Measurements from ENCODE around the gene CALHM2.

DNA sequence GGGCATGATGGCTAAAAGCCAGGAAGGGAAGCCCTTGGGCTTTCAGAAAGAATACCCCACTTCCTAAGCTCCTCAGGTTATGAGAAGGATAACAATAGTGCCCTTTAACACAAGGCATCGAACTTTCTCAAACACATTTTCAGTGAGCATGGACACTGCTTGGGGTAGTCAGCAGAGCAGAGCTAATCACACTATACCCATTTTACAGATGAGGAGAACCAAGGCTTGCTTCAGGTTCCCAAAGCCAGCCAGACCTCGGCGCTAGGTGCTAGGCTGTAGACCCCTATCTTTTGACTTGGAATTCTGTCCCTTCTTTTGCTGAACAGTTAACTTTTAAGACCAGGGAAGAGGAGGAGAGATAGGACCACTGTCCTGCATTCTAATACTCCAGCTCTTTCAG, 43.2 kb upstream of the CALHM2 start:
- TF ChIP-seq, protein P1, sequence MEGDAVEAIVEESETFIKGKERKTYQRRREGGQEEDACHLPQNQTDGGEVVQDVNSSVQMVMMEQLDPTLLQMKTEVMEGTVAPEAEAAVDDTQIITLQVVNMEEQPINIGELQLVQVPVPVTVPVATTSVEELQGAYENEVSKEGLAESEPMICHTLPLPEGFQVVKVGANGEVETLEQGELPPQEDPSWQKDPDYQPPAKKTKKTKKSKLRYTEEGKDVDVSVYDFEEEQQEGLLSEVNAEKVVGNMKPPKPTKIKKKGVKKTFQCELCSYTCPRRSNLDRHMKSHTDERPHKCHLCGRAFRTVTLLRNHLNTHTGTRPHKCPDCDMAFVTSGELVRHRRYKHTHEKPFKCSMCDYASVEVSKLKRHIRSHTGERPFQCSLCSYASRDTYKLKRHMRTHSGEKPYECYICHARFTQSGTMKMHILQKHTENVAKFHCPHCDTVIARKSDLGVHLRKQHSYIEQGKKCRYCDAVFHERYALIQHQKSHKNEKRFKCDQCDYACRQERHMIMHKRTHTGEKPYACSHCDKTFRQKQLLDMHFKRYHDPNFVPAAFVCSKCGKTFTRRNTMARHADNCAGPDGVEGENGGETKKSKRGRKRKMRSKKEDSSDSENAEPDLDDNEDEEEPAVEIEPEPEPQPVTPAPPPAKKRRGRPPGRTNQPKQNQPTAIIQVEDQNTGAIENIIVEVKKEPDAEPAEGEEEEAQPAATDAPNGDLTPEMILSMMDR (IDR thresholded peaks at IDR 0.05; ENCODE audit: borderline replicate concordance, extremely low read depth, low read length, poor library complexity, severe bottlenecking), result no peak
- no peak for TF ChIP-seq EZH2 (IDR thresholded peaks at IDR 0.05; ENCODE audit: borderline replicate concordance, low read depth, low read length, severe bottlenecking)
